Skeletal muscle satellite cell (primary cell): ENCODE data around the gene SUSD2.

ENCODE experiments used
- H3K27me3 ChIP-seq: 2 replicates; pipeline ENCODE4 v1.7.0; 2013; ENCODE audit warnings: low read length; ENCODE audit not compliant: control insufficient read depth, insufficient read depth
- H3K36me3 ChIP-seq: 2 replicates; pipeline ENCODE4 v1.7.0; 2013; ENCODE audit warnings: mild to moderate bottlenecking, control low read depth, low read length; ENCODE audit not compliant: insufficient read depth
- H3K4me1 ChIP-seq: 2 replicates; pipeline ENCODE4 v1.7.0; 2013; ENCODE audit warnings: low read length; ENCODE audit not compliant: control insufficient read depth, insufficient read depth
- H3K4me2 ChIP-seq: 2 replicates; pipeline ENCODE4 v1.7.0; 2013; ENCODE audit warnings: mild to moderate bottlenecking, low read length
- H3K4me3 ChIP-seq: 2 replicates; pipeline ENCODE4 v1.7.0; 2013; ENCODE audit warnings: low read length
- H3K9ac ChIP-seq: 2 replicates; pipeline ENCODE4 v1.7.0; 2013; ENCODE audit warnings: mild to moderate bottlenecking, low read depth, low read length, moderate library complexity
- H3K9me3 ChIP-seq: replicated peaks from 2 replicates; pipeline ENCODE4 v1.7.0; 2013; ENCODE audit warnings: mild to moderate bottlenecking, control low read depth, low read length

Gene SUSD2

DNA sequence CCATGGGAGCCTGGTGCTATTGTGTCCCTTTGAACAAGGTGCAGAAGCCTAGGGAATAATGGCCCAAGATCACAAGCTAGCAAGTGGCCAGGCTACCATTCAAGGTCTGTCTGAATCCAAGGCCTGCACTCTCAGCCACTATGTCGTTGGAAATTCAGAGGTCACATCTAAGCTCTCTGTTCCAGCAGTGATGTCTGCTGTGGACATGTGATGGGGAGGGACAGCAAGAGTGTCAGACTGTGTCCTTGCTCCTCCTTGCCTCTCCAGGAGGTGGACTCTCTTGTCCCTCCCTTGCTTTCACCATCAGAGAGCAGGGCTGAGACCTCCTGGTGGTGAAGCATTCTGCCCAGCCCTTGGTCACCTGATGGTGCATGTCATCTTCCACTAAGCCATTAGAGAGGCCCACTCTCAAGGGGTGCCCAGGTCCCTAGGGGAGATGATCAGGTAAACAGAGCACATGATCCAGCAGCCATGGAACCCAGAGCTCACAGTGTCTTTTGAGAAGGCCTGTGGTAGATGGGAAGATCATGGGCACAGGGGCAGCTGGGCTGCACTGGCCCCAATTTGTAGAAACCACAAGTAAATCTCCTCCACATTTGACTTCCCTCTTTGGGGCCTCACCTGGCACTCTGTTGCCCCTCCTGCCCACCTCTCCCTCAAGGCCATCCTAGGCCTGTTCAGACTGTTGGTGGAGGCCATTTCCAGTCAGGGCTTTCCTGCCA lies 37.1 kb upstream of the SUSD2 start:
- Histone ChIP-seq H3K4me2 (no peak overlapping the region), H3K9ac (no peak overlapping the region), H3K9me3 (no peaks in the 10 kb centered on the region), H3K4me3 (no peak overlapping the region), H3K36me3 (peaks cover 2% of the 10 kb centered on the region), H3K27me3 (no peaks in the 10 kb centered on the region), H3K4me1 (peaks cover 38% of the 10 kb centered on the region)

- Histone ChIP-seq H3K4me2 (no peak overlapping the region), H3K4me1 (peaks cover 38% of the 10 kb centered on the region), H3K36me3 (peaks cover 7% of the 10 kb centered on the region), H3K27me3 (no peaks in the 10 kb centered on the region), H3K4me3 (no peak overlapping the region), H3K9me3 (no peaks in the 10 kb centered on the region), H3K9ac (no peak overlapping the region)
These were observed 36.6 kb upstream of the SUSD2 start for GRCh38 chr22:24144778-24145085.

- H3K27me3 ChIP-seq: no peaks in the 10 kb centered on the region
- H3K4me2 ChIP-seq: peak overlapping the region; percentile 51
- H3K9me3 ChIP-seq: no peaks in the 10 kb centered on the region
- H3K4me3 ChIP-seq: peak overlapping the region; percentile 17
- peaks cover 7% of the 10 kb centered on the region for H3K36me3 ChIP-seq
- H3K4me1 ChIP-seq: peaks cover 38% of the 10 kb centered on the region
- H3K9ac ChIP-seq: peak overlapping the region; percentile 23
These were observed 35.7 kb upstream of the SUSD2 start for GRCh38 chr22:24145446-24146193.

DNA sequence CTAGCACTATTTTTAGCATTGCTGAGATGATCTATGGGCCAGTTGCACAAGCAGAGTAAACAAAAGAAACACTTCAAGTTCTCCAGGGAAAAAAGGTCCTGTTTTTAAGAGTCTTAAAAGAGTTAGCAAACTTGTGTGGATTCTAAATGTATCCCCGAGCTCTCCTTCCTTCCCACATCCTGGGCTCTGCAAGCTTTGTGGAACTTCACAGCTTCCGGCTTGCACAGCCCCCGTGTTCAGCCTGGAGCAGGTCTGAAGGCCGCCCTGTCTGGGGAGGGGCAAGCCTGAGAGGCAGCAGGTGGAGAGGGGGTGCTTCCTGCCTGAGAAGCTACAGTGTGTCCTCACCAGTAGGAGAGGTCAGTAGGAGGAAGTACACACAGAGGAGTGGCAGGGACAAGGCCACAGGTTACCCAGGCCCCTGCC lies 35.1 kb upstream of the SUSD2 start:
- peaks cover 38% of the 10 kb centered on the region for H3K4me1 ChIP-seq
- H3K9ac ChIP-seq: peak overlapping the region; percentile 23
- peak overlapping the region; percentile 51 for H3K4me2 ChIP-seq
- no peaks in the 10 kb centered on the region for H3K9me3 ChIP-seq
- H3K4me3 ChIP-seq: no peak overlapping the region
- peaks cover 7% of the 10 kb centered on the region for H3K36me3 ChIP-seq
- no peaks in the 10 kb centered on the region for H3K27me3 ChIP-seq

- no peaks in the 10 kb centered on the region for H3K9me3 ChIP-seq
- H3K27me3 ChIP-seq: no peaks in the 10 kb centered on the region
- peak overlapping the region; percentile 51 for H3K4me2 ChIP-seq
- no peak overlapping the region for H3K4me3 ChIP-seq
- peaks cover 31% of the 10 kb centered on the region for H3K4me1 ChIP-seq
- H3K36me3 ChIP-seq: peaks cover 7% of the 10 kb centered on the region
- H3K9ac ChIP-seq: peak overlapping the region; percentile 23
These were observed 34.4 kb upstream of the SUSD2 start for GRCh38 chr22:24146791-24147353.

- H3K27me3 ChIP-seq: no peaks in the 10 kb centered on the region
- no peak overlapping the region for H3K9ac ChIP-seq
- no peak overlapping the region for H3K4me2 ChIP-seq
- H3K4me1 ChIP-seq: peaks cover 27% of the 10 kb centered on the region
- no peak overlapping the region for H3K4me3 ChIP-seq
- no peaks in the 10 kb centered on the region for H3K9me3 ChIP-seq
- peaks cover 7% of the 10 kb centered on the region for H3K36me3 ChIP-seq
These were observed 33.6 kb upstream of the SUSD2 start for GRCh38 chr22:24147666-24148065.

DNA sequence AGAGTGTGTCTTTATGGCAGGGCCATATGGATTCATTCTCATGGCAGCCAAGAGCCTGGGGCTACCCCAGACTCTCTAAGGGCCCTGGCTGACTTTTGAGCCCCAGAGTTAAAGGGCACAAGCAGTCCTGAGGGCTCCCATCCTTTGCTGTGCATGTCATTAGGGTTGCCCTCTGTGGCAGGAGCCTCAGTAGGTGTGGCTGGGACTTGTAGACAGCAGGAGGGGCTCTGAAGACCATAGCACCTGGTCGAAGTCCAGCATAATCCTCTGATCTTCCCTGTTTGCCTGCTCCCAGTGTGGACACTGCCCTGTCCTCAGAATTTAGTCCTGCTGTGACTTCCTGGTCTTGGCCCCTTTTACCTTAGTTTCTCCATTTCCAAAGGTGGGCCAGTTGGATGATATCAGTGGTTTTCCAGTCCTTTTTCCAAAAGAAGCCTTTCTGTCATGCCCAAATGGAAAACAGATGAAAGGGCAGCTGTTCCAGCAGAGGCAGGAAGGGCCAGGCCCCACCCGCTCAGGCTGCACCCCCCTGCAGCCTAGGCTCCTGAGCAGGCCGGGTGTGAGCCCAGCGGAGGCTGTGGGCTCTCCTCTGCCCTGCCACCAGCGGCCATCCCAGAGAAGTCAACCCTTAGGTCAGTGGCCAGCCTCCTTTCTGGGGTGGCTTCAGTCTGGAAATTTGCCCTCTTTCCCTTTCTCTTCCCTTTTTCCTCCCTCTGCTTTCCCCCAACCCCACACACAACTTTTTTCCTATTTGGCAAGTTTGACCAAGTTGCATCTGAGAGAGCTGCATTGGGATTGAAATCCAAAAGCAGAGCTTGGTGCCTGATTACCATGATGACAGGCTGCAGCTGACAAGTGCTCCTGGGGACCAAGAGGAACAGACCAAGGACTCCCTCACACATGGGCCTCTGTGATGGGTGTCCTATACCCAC lies 32.8 kb upstream of the SUSD2 start:
- Histone ChIP-seq H3K4me1 (peaks cover 33% of the 10 kb centered on the region), H3K4me3 (no peak overlapping the region)

GRCh38 chr22:24149198-24149590 lies 32.1 kb upstream of the SUSD2 start:
- H3K36me3 ChIP-seq: peaks cover 7% of the 10 kb centered on the region
- no peak overlapping the region for H3K9ac ChIP-seq
- H3K27me3 ChIP-seq: no peaks in the 10 kb centered on the region
- H3K4me3 ChIP-seq: no peak overlapping the region
- no peak overlapping the region for H3K4me2 ChIP-seq
- peaks cover 34% of the 10 kb centered on the region for H3K4me1 ChIP-seq
- H3K9me3 ChIP-seq: no peaks in the 10 kb centered on the region

More for the DNA sequence above, 32.8 kb upstream of the SUSD2 start:
- Histone ChIP-seq H3K9ac (no peak overlapping the region), H3K36me3 (peaks cover 7% of the 10 kb centered on the region), H3K9me3 (no peaks in the 10 kb centered on the region), H3K27me3 (no peaks in the 10 kb centered on the region), H3K4me2 (no peak overlapping the region)

- Histone ChIP-seq H3K36me3 (peaks cover 7% of the 10 kb centered on the region), H3K4me3 (no peak overlapping the region), H3K4me1 (peaks cover 29% of the 10 kb centered on the region), H3K9ac (peak overlapping the region; percentile 4), H3K27me3 (no peaks in the 10 kb centered on the region), H3K4me2 (no peak overlapping the region), H3K9me3 (no peaks in the 10 kb centered on the region)
These were observed 27.9 kb upstream of the SUSD2 start for GRCh38 chr22:24153353-24153752.

- Histone ChIP-seq H3K4me3 (no peak overlapping the region), H3K4me2 (no peak overlapping the region), H3K4me1 (peaks cover 29% of the 10 kb centered on the region), H3K36me3 (peaks cover 7% of the 10 kb centered on the region), H3K9ac (no peak overlapping the region), H3K27me3 (no peaks in the 10 kb centered on the region), H3K9me3 (no peaks in the 10 kb centered on the region)
These were observed 27.3 kb upstream of the SUSD2 start for GRCh38 chr22:24153959-24154358.

DNA sequence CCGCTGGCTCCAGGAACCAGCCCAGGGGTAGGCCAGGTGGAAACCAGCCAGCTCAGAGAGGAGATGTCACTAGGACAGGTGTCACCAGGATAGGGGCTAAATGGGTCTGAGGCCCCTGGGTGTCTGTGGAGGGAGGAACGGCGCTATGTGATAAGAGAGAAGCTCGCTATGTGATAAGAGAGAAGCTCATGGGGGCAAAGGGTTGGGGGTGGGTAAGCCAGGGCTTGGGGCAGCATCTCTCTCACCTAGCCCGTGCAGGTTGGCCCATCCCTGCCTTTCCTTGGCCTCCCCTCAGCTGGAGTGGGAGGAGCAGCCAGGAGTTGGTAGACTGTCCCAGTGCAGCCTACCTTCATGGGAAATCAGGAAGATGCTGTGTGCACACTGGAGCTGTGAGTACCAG lies 26.5 kb upstream of the SUSD2 start:
- Histone ChIP-seq H3K9me3 (no peaks in the 10 kb centered on the region), H3K9ac (no peak overlapping the region), H3K4me2 (peak overlapping the region; percentile 96), H3K4me1 (peaks cover 29% of the 10 kb centered on the region), H3K36me3 (peaks cover 7% of the 10 kb centered on the region), H3K4me3 (no peak overlapping the region), H3K27me3 (no peaks in the 10 kb centered on the region)
